NCI-H526 treated with DMSO at 0.1 percent for 48 hours (cell line): ENCODE measurements around the gene RNF114.
A peak's percentile ranks its signal among the peaks of the same experiment; 100 is the strongest.
"Not testable (repeated sequence)": the region's sequence is repeated elsewhere in the genome, so short reads cannot be mapped to it uniquely, and the experiment has no call there.

Source experiments
- DNase-seq: peaks from one replicate; lab custom pipeline; 2025; lab: John Stamatoyannopoulos, UW

RNF114 gene

DNA sequence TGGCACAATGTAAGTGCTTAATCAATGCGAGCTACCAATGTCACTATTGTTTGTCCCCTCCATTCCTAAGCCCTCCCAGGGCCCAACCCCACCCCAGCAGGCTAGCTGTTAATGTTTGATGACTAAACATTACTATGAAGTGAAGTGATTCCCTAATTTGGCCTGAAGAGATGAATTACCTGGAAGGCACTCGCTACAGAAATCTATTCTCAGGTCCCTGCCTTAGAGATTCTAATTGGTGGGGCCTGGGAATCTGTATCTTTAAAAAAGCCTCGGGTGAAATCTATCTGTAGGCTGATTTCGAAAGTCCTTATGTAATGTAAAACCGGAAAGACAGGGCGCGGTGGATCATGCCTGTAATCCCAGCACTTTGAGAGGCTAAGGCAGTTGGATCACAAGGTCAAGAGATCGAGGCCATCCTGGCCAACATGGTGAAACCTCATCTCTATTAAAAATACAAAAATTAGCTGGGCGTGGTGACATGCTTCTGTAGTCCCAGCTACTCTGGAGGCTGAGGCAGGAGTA, 29.6 kb downstream of the RNF114 start:
- no peak for DNase-seq

DNA sequence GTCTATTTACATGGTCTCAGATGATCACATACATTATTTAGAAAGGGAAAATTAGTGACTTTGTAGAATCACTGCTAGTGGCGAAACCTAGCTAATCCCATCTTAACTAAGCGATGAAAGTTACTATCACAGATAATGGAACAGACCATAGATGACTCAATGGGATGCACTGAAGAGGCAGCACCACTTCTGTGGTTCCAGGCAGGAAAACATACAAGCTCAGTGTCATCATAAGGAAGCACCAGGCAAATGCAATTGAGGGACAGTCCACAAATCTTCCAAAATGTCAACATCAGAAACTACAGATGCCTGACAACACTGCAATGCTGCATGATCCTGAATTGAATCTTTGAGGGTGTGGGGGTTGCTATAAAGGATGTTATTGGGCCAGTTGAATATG, 30.7 kb downstream of the RNF114 start:
- no peak for DNase-seq

DNA sequence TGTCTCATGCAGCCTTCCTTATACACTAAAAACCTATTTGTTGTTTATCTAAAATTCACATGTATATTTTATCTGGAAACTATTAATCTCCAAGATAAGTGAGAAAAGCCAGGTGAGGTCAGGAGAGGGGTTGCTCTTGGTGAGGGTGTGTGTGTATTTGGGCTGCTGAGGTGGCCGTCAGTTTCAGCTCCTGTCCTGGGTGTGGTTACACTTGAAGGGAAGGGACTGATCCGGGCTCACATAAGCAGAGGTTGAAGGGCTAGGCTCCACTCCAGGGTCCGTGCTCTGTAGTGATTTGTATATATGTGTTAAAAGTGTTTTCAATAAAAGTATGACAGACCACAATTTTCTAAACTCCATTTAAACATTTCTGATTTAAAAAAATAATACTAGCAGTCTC, 33.0 kb downstream of the RNF114 start:
- DNase-seq, result no peak

DNA sequence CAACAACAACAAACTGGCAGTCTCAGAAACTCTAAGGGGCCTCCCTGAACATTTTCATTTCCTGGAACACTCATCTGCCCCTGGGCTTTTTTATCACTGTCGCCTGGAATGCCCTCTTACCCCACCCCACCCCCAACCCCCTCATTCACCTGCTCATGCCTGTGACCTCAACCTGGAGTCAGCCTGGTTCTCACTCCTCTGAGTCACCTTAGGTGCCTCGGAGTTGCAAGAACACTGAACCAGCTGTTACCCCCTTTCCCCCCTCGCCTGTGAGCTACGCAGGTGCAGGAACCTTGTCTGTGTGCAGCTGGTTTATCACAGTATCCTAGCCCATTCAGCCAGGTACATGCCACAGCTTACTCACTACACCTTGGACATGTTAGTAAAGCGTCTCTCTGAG, 33.7 kb downstream of the RNF114 start:
- no peak for DNase-seq

DNA sequence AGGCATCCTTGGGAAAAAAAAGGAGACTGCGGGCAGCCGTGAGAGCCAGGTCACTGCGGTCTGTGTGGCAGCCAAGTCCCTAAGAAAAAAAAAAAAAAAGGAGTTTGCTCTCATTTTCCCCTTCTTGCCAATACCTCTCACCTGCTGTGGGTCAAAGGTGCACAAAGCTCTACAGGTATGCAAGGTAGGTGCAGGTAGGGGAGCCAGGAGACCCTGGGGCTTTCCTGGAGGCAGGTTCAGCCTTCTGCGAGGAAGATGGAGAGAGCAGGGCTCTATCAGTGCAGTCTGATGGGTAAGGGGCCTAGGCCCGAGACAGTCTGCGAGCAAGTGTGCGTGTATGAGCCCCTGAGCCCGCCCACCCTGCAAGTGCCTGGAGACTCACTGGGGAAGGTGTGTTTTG, 34.3 kb downstream of the RNF114 start:
- DNase-seq, result no peak

DNA sequence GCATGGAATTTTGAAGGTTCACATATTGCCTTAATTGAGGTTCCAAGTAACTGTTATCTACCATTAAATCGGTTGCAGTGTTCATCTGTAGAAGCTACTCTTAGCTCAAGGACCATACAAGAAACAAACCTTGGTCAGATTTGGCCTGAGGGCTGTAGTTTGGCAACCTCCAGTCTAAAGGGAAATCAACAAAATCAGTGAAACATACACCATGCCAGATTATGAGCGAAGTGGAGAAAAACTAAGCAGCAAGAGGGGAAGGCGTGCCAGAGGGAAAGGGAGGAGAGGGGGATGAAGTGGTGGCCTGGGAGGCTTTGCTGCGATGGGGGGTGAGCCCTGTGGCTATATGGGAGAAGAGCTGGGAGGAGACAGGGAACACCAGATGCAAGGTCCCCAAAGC, 37.8 kb downstream of the RNF114 start:
- DNase-seq, result no peak

DNA sequence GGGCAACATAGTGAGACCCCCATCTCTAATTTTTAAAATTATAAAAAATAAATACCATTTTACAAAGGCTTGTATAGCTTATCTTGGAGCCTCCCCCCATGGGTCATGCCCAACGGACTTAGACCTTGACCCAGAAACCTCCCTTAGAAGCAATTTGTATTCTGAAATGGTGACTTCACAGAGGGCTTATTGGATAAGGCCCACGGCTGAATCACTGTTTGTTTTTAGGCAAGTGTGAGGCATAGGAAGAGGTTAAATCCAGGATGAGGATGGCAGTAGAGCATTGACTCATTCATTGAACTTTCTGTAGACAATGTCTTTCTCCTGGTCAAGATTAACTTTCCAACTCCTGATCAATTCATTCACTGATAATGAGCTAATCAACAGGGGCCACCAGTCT, 40.3 kb downstream of the RNF114 start:
- no peak for DNase-seq

DNA sequence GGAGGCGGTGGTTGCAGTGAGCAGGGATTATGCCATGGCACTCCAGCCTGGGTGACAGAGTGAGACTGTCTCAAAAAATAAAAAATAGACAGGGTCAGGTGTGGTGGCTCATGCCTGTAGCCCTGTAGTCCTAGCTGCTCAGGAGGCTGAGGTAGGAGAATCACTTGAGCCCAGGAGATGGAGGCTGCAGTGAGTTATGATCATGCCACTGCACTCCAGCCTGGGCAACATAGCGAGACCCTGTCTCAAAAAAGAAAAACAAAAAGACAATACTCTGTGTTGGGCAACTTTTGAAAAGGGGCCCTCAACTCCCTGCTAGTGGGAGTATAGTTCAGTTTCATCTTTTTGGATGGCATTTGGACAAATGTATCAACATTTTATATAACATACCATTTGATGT, 41.5 kb downstream of the RNF114 start:
- not testable (repeated sequence) for DNase-seq

DNA sequence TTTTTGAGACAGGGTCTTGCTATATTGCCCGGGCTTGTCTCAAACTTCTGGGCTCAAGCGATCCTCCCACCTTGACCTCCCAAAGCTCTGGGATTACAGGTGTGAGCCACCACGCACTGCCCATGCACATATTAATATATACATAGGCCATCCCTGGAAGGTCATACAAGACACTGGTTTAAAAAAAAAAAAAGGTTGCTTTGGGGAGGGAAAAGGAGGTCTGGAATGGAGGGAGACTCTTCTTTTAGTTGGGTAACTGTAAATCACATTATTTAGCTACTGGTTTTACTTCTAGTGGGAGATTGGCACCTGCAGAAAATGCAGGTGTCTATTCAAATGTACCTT, 42.5 kb downstream of the RNF114 start:
- no peak for DNase-seq

DNA sequence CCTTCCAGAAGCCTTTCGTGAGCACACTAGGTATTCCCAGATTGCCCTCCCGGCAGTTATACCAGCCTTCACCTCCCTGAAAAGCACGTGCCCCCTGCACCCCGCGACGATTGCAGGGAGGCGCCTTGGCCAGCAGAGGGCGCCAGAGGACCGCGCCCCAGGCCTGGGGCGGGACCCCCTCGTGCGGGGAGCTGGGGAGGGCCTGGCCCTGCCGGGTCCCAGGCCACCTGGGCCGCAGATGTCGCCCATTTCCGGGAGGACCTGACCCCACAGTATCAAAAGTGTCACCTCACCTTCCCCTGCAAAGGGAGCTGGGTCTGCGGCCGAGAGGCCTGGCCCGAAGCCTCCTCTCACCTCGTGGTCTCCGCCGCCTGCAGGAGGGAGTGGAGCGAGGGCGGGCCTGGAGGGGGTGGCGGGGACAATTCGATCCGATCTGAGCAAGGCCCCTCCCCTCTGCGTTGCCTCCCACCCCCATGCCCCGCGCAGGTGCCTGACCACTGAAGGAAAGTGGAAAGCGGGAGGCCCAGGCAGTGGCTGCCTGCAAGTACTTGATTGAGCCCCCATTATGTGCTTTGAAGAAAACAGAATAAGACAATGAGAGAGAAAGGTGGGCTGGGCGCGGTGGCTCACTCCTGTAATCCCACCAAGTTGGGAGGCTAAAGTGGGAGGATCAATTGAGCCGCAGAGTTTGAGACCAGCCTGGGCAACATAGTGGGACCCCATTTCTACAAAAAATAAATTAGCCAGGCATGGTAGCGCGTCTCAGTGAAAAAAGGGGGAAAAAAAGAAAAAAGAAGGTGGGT, 43.0 kb downstream of the RNF114 start:
- DNase-seq, result peak; percentile 71

DNA sequence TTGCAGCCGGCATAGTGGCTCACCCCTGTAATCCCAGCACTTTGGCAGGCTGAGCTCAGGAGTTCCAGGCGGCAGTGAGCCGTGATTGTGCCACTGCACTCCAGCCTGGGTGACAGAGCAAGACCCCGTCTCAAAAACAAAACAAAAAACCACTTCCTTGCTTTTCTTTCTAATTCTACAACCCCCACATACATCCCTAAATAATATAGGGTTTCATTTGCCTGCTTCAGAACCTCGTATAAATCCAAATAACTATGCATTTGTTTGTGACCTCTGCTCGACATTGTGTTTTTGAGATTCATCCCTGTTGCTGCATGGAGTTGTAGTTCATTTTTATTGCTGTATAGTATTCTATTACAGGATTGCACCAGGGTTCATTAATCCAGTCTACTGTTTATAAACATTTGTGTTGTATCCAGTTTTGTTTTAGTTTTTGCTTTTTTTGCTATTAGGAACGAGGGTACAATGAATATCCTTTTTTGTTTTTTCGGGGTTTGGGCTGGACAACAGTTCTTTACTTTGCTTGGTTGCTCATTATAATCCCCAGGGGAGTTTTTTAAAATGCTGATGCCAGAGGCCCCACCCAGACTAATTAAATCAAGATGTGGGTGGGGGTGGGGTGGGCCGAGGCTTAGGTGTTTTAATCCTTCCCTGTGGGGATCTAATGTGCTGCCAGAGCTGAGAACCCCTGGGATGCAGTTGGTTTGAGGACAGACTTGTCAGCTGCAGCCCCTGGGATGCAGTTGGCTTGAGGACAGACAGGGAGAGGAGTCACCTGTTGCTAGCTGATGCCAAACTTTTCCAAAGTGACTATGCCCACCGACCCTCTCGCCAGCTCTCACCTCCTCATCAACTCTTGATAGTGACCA, 44.2 kb downstream of the RNF114 start:
- DNase-seq, result no peak

DNA sequence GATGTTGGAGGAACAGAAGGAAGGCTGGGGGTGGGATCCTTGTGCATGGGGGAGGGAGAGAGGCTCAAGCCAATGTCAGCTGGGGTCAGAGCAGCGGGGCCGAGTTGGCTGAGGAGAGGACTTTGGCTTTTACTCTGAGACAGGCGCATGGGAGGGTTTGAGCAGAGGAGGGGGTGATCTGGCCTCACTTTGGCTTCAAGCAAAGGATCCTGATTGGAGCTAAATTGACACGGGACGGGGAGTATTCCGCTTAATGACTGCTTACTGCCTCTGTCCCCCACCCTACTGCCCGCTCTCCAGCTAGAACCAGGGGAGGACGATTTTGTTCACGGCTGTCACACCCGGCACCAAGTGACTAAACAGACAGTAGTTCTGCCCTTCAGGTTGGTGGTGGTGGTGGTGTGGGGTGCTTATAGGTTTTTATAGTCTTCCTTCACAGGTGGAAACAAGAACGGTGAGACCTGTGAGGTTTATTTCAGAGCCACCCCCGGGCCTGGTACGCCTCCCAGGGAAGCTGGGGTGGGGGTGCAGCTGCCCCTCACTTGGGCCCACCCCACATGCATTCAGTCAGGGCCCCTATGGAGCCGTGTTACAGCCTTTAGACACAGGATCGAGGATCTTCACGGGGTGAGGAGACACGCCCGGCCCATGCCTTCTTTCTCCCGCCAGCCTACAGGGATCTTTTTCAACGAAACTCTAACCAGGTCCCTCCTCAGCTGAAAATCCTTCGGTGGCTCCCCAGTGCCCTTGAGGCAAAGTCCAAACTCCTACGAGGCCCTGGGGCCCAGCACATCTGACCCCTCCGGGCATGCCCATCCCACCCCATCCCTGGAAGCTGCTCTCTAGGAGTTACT, 45.2 kb downstream of the RNF114 start:
- no peak for DNase-seq

DNA sequence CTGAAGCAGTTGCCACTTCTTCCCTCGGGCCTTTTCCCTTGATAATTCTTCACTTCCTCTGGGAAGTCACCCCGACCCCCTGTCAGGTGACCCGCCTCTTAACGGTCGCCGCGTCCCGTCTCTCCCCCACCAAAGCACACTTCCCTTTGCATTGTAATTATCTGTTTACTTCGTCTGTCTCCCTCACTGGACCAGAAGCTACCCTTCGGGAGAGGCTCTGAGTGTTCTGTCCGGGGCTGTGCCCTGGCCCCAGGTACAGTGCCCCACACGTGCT, 45.8 kb downstream of the RNF114 start:
- DNase-seq, result no peak

DNA sequence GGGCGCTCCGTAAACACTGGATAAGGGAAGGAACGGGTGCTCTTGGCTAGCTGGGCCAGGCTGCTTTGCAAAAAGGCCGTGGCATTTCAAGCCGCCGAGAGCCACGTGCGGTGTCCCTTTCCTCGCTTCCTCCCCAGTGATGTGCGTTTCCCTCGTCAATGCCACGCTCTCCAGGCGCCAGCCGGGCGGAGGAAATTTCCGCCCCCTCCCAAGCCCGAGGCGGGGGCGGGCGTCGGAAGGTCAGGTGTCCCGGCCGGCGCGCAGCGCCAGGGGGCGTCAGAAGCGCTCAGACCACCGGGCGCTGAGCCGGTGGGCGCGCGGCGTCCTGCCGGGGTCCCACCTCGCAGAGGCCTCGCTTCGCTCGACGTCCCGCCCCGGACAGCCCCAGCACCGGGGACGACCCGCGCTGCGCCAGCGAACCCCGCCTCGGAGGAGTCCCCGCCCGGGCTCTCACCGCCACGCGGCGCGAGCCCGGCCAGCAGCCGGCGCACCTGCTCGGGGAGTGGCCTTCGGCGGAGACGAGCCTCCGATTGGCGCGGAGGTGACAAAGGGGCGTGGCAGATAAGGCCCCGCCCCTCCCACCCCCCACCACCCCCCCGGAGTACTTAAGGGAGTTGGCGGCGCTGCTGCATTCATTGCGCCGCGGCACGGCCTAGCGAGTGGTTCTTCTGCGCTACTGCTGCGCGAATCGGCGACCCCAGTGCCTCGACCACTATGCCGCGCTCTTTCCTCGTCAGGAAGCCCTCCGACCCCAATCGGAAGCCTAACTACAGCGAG, 46.3 kb downstream of the RNF114 start, which contains the start of gene SNAI1:
SNAI1 (plus strand) TSS at position 635 of the 777 bp plus-strand sequence; CDS start at position 715, 80 bp downstream.
- DNase-seq, result peak; percentile 76

DNA sequence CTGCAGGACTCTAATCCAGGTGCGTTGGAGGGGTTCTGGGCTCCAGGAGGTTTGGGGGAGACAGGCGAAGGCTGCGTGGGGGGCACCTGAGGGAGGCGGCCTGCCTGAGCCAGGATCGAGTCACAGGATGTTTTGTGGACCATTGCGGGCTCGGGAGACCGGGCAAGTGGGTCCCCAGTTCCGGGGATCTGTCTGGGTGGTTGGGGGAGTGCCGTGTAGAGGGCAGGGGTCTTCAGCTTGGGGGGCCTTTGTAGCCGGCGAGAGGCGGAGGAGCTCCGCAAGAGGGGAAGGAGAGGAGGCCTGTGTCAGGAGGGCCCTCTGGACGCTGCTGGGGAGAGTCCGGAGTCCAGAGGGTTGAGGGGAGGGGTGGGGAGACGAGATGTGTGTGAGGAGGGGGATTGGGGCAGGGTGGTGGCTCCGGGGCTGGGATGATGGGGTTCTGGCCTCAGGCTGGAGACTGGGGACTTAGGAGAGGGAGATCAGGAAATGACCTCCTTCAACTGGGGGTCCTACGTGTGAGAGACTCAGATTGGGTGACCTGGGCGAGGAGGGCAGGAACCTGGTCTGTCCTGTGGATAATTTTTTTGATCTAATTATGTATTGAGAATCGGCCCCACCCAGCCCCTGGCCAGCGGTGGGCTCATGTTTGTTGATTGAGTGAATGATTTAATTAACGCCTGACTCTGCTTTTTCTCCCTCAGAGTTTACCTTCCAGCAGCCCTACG, 47.1 kb downstream of the RNF114 start:
- DNase-seq, result no peak

DNA sequence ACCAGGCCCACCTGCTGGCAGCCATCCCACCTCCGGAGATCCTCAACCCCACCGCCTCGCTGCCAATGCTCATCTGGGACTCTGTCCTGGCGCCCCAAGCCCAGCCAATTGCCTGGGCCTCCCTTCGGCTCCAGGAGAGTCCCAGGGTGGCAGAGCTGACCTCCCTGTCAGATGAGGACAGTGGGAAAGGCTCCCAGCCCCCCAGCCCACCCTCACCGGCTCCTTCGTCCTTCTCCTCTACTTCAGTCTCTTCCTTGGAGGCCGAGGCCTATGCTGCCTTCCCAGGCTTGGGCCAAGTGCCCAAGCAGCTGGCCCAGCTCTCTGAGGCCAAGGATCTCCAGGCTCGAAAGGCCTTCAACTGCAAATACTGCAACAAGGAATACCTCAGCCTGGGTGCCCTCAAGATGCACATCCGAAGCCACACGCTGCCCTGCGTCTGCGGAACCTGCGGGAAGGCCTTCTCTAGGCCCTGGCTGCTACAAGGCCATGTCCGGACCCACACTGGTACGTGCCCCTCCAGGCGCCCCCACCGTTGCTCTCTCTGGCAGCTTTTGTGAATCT, 47.7 kb downstream of the RNF114 start:
- no peak for DNase-seq

DNA sequence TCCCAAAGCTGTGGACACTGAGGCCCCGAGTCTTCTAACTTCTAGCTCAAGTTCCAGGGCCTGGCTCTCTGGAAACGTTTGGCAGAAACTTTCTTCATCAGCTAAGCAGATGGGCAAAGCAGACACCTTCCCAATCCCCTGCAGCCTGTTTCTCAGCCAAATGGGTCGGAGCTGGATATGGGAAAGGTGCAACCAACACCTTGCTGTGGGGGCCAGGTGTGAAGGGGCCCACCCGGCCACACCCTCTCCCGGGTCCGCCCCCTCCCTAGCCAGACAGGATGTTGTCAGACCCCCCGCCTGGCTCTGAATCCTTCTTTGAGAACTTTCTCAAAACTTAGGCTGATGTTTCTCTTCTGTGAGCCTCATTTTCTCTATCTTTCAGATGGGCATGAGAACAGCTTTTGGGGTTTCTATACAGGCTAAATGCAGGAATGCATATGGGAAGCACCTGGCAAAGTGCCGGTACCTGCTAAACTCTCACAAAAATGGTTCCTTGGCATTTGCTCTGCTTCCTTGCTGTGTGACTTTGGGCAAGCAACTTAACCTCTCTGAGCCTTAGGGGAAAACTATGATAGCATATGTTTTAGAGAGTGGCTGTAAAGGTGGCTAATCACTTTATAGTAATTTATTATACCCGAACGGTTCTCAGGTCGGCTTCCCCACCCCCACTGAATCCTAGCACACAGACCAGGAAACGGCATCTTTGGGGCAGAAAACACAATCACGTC, 48.4 kb downstream of the RNF114 start:
- DNase-seq, result no peak

DNA sequence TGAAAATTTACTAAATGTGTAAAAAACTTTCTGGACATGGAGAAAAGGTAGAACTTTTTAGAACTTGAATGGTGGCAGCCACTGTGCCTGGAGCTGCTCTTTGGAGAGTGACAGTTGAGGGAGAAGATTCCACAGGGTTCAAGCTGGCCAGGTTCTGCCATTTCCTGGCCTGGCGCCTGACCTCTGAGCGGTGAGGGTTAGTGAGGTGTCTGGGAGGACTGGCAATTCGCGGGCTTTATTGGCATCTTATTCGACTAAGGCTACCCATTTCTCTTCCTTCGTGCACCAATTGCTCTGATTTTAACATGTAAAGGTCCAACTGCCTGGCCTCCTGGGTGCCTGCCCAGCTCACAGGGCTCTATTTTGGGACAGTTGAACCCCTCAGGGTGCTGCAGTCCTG, 49.0 kb downstream of the RNF114 start:
- no peak for DNase-seq

DNA sequence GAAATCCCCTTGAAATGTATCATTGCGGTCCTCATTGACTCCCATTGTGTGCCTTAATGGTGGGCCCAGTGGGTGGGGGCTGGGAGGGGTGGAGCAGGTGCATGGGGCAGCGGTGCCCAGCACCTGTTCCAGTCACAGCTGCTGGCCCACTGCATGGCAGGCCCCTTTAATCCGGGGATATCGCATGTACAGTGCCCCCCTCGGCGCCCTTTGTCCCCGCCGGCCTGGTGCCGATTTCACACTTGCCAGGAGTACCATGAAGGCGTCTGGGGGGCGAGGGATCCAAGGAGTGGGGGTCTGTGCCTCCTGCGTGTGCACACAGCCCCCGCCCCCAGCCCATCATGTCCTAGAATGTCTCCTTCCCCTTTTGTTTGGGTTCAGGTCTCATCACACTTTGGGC, 49.4 kb downstream of the RNF114 start:
- no peak for DNase-seq

DNA sequence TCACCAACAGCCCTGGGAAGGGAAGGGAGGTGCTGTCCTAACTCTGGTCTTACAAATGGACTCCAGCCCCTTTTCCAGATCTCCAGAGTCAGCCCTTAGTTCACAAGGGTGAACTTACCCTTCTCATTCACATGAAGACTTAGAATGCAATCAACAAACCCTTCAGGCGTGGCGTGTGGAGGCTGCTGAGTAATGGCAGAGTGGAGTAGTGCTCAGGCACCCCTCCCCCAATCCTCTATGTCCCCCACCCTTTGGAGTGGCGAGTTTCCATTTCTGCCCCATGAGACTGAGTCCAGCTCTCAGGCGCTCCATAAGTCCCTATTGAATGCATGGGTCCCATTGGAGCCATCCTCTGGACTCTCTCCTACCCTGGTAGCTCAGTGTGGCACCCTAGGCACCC, 49.9 kb downstream of the RNF114 start:
- DNase-seq, result no peak
